PC-3 (cell line): ENCODE measurements around the gene SMARCAL1.

Experiments used
- CTCF ChIP-seq: fragments of 300-600 bp; sonication (generic); conservative IDR thresholded peaks from 2 replicates; pipeline ENCODE4 v1.5.1; 2017; ENCODE audit warnings: antibody characterized with exemption, low read depth, mild to moderate bottlenecking, low read length
- EZH2 ChIP-seq: fragments of 300-600 bp; sonication (generic); IDR thresholded peaks from one replicate; pipeline ENCODE4 v1.6.1; 2017; ENCODE audit warnings: antibody characterized with exemption, mild to moderate bottlenecking, low read length; ENCODE audit not compliant: unreplicated experiment
- EZH2phosphoT487 ChIP-seq: fragments of 300-600 bp; sonication (generic); IDR thresholded peaks from 2 replicates; pipeline ENCODE4 v1.6.1; 2018; ENCODE audit warnings: mild to moderate bottlenecking, antibody characterized with exemption, low read length, borderline replicate concordance

- TF ChIP-seq CTCF (no peak), EZH2phosphoT487 (no peak), EZH2 (no peak)
Measured at GRCh38 chr2:216493334-216493685, 81.0 kb downstream of the SMARCAL1 start.
